ENCODE data around the gene ARHGDIG. TPM values are rescaled to one million over a fixed set of nuclear protein-coding genes. Genes with fewer than 3 reads are reported as not detected.

Gene ARHGDIG
- total and polyA plus RNA-seq, 2 donors (not counting 3 experiments of a cell fraction or from before 2014, with no cell fraction given), result 0.93 to 2.2 TPM

GRCh38 chr16:305916-306626 is 25.7 kb downstream of the ARHGDIG start:
- Histone ChIP-seq H3K79me2 (ENCODE audit: control insufficient read depth, insufficient read depth, low read length) (no peaks in the 10 kb centered on the region), H3K4me2 (ENCODE audit: insufficient read depth, low read length) (no peak overlapping the region), H3K27ac (ENCODE audit: insufficient read depth, low read depth, low read length) (no peak overlapping the region), H3K9me3 (replicated peaks; ENCODE audit: control insufficient read depth, insufficient read depth, low read length) (no peaks in the 10 kb centered on the region), H3K9me1 (replicated peaks; ENCODE audit: control insufficient read depth, extremely low read depth, insufficient read depth, low read length) (no peaks in the 10 kb centered on the region), H3K4me3 (replicated peaks in 1 of 3; ENCODE audit: insufficient read depth in 1 of 3, low read depth in 1 of 3, low read length in 3 of 3) (no peak overlapping the region), H3K4me1 (ENCODE audit: control insufficient read depth, extremely low read depth, insufficient read depth, low read length) (no peaks in the 10 kb centered on the region), H3K9ac (replicated peaks; ENCODE audit: extremely low read depth, insufficient read depth, low read length) (no peak overlapping the region), H2AFZ (ENCODE audit: low read depth, low read length) (no peak overlapping the region), H4K20me1 (replicated peaks; ENCODE audit: control insufficient read depth, extremely low read depth, insufficient read depth, low read length) (no peaks in the 10 kb centered on the region), H3K36me3 (ENCODE audit: control insufficient read depth in 2 of 2, extremely low read depth in 1 of 2, insufficient read depth in 2 of 2, low read length in 2 of 2) (peaks cover 0 to 36% of the 10 kb centered on the region in 2 experiments), H3K27me3 (ENCODE audit: control insufficient read depth in 2 of 2, insufficient read depth in 2 of 2, low read length in 2 of 2) (no peaks in the 10 kb centered on the region)
- DNase-seq (ENCODE audit: low read depth, low spot score) (no peak), FAIRE-seq (no peak)
- BruUV-seq (replicated peaks), result no TSS peak
- ChIA-PET CTCF (no interaction called here), POLR2A (no interaction called here)
- no peak for TF ChIP-seq EZH2 (IDR thresholded peaks at IDR 0.05; ENCODE audit: borderline replicate concordance, low read depth, low read length, severe bottlenecking)
- TF ChIP-seq POLR2A (IDR thresholded peaks at IDR 0.05; ENCODE audit: low read depth, low read length), result no peak
- TF ChIP-seq MAX (IDR thresholded peaks at IDR 0.05; ENCODE audit: insufficient read depth, insufficient read length), result no peak
- no peak for TF ChIP-seq CTCF (IDR thresholded peaks at IDR 0.05; ENCODE audit: extremely low read depth in 1 of 2, insufficient read depth in 1 of 2, low read depth in 1 of 2, low read length in 2 of 2)
- dilution Hi-C loops (cut with MboI; ENCODE audit: extremely low pct_ligation_motif_present, low sequenced_read_pairs) (no loop called here), intact Hi-C loops (cut with micrococcal nuclease) (no loop called here)

- Histone ChIP-seq H3K4me3 (replicated peaks in 1 of 3; ENCODE audit: insufficient read depth in 1 of 3, low read depth in 1 of 3, low read length in 3 of 3) (no peak overlapping the region), H2AFZ (ENCODE audit: low read depth, low read length) (no peak overlapping the region), H3K9me1 (replicated peaks; ENCODE audit: control insufficient read depth, extremely low read depth, insufficient read depth, low read length) (no peaks in the 10 kb centered on the region), H3K9me3 (replicated peaks; ENCODE audit: control insufficient read depth, insufficient read depth, low read length) (no peaks in the 10 kb centered on the region), H3K9ac (replicated peaks; ENCODE audit: extremely low read depth, insufficient read depth, low read length) (no peak overlapping the region), H3K79me2 (ENCODE audit: control insufficient read depth, insufficient read depth, low read length) (no peaks in the 10 kb centered on the region), H3K36me3 (ENCODE audit: control insufficient read depth in 2 of 2, extremely low read depth in 1 of 2, insufficient read depth in 2 of 2, low read length in 2 of 2) (peaks cover 0 to 36% of the 10 kb centered on the region in 2 experiments), H3K4me2 (ENCODE audit: insufficient read depth, low read length) (no peak overlapping the region), H3K4me1 (ENCODE audit: control insufficient read depth, extremely low read depth, insufficient read depth, low read length) (no peaks in the 10 kb centered on the region), H3K27ac (ENCODE audit: insufficient read depth, low read depth, low read length) (no peak overlapping the region), H3K27me3 (ENCODE audit: control insufficient read depth in 2 of 2, insufficient read depth in 2 of 2, low read length in 2 of 2) (no peaks in the 10 kb centered on the region), H4K20me1 (replicated peaks; ENCODE audit: control insufficient read depth, extremely low read depth, insufficient read depth, low read length) (no peaks in the 10 kb centered on the region)
- POLR2A ChIA-PET, result no interaction called here
- intact Hi-C loops (cut with micrococcal nuclease), result no loop called here
- dilution Hi-C loops (cut with MboI; ENCODE audit: extremely low pct_ligation_motif_present, low sequenced_read_pairs), result no loop called here
- DNase-seq (ENCODE audit: low read depth, low spot score) (no peak), FAIRE-seq (no peak)
- CTCF ChIA-PET, result interaction anchor here (1.6 kb wide), 1 partner anchor 15 kb away, joined by 3 read pairs; no protein-coding TSS in a partner anchor
- TF ChIP-seq EZH2 (IDR thresholded peaks at IDR 0.05; ENCODE audit: borderline replicate concordance, low read depth, low read length, severe bottlenecking), result no peak
- TF ChIP-seq FOS (IDR thresholded peaks at IDR 0.05; ENCODE audit: borderline replicate concordance, insufficient read depth, low read length), result no peak
- TF ChIP-seq GATA2 (IDR thresholded peaks at IDR 0.05; ENCODE audit: insufficient read depth, insufficient read length, low read depth, low read length), result no peak
- BruUV-seq (replicated peaks), result no TSS peak
Measured at GRCh38 chr16:306911-307370, 26.6 kb downstream of the ARHGDIG start.

All from endothelial cell of umbilical vein (primary cell).